GM23338 (cell line): ENCODE results near the gene MYOZ1. TPM values are rescaled to one million over a fixed set of nuclear protein-coding genes. Genes with fewer than 3 reads are reported as not detected.

Experiments used
- ATAC-seq: fragments of 200-7000 bp; cut with Tn5 transposase; 3 replicates; pipeline ENCODE4 v1.9.1; 2020
- DNase-seq: peaks from one replicate; pipeline ENCODE4 v3.0.0-alpha.2; 2015; ENCODE audit warnings: low spot score
- H2AFZ ChIP-seq: fragments of 200-600 bp; sonication (generic); 2 replicates; pipeline ENCODE4 v1.8.0; 2016; ENCODE audit warnings: antibody characterized with exemption, mild to moderate bottlenecking, moderate library complexity
- H3F3A ChIP-seq: fragments of 200-600 bp; sonication (generic); replicated peaks from 2 replicates; pipeline ENCODE4 v1.8.0; 2017; ENCODE audit warnings: antibody characterized with exemption, mixed run types, low read depth
- H3K27ac ChIP-seq: fragments of 200-600 bp; sonication (generic); 2 replicates; pipeline ENCODE4 v1.6.1; 2016; ENCODE audit warnings: low read depth
- H3K27me3 ChIP-seq: fragments of 200-600 bp; sonication (generic); 2 replicates; pipeline ENCODE4 v1.8.0; 2016; ENCODE audit warnings: mild to moderate bottlenecking, mixed run types, moderate library complexity; ENCODE audit not compliant: insufficient read depth
- H3K36me3 ChIP-seq: fragments of 200-600 bp; sonication (generic); 2 replicates; pipeline ENCODE4 v1.8.0; 2016; ENCODE audit warnings: mild to moderate bottlenecking; ENCODE audit not compliant: insufficient read depth
- H3K4me1 ChIP-seq: fragments of 200-600 bp; sonication (generic); 2 replicates; pipeline ENCODE4 v1.8.0; 2016; ENCODE audit warnings: mild to moderate bottlenecking, moderate library complexity; ENCODE audit not compliant: insufficient read depth
- H3K4me2 ChIP-seq: fragments of 200-600 bp; sonication (generic); 2 replicates; pipeline ENCODE4 v1.7.1; 2017; ENCODE audit warnings: mixed run types
- H3K4me3 ChIP-seq: fragments of 200-600 bp; sonication (generic); 2 replicates; pipeline ENCODE4 v1.6.1; 2016; ENCODE audit warnings: mixed run types
- H3K79me2 ChIP-seq: fragments of 200-600 bp; sonication (generic); replicated peaks from 2 replicates; pipeline ENCODE4 v1.8.0; 2017; ENCODE audit warnings: mild to moderate bottlenecking; ENCODE audit not compliant: insufficient read depth
- H3K9me2 ChIP-seq: fragments of 200-600 bp; sonication (generic); 2 replicates; pipeline ENCODE4 v1.8.0; 2017; ENCODE audit not compliant: insufficient read depth
- H4K20me1 ChIP-seq: fragments of 200-600 bp; sonication (generic); replicated peaks from 2 replicates; pipeline ENCODE4 v1.8.0; 2017; ENCODE audit warnings: mild to moderate bottlenecking; ENCODE audit not compliant: insufficient read depth
- H3K27ac Mint-ChIP-seq: 2 replicates; pipeline ENCODE4 v1.8.0; 2020; ENCODE audit warnings: inconsistent platforms, mild to moderate bottlenecking, moderate library complexity, mixed read lengths
- H3K27me3 Mint-ChIP-seq: 3 replicates; pipeline ENCODE4 v1.8.0; 2022; ENCODE audit warnings: low read depth, mild to moderate bottlenecking, moderate library complexity, mixed read lengths, inconsistent platforms; ENCODE audit not compliant: insufficient read depth, poor library complexity
- H3K36me3 Mint-ChIP-seq: 3 replicates; pipeline ENCODE4 v1.8.0; 2021; ENCODE audit warnings: low read depth, mild to moderate bottlenecking, inconsistent platforms, moderate library complexity, mixed read lengths
- H3K4me1 Mint-ChIP-seq: 3 replicates; pipeline ENCODE4 v1.8.0; 2020; ENCODE audit warnings: mild to moderate bottlenecking, inconsistent platforms, mixed read lengths
- H3K4me3 Mint-ChIP-seq: 3 replicates; pipeline ENCODE4 v1.8.0; 2021; ENCODE audit warnings: moderate library complexity, mild to moderate bottlenecking, inconsistent platforms, mixed read lengths
- H3K9me3 Mint-ChIP-seq: 3 replicates; pipeline ENCODE4 v1.8.0; 2020; ENCODE audit warnings: moderate library complexity, mild to moderate bottlenecking, inconsistent platforms, mixed read lengths
- CREB1 ChIP-seq: fragments of 250-450 bp; sonication (Bioruptor Pico); IDR thresholded peaks from 2 replicates; pipeline ENCODE4 v1.5.0; 2020; ENCODE audit warnings: low read depth, mild to moderate bottlenecking, moderate library complexity
- ETS1 ChIP-seq: IDR thresholded peaks from 2 replicates; pipeline ENCODE4 v1.6.1; 2016; ENCODE audit warnings: antibody characterized with exemption
- EZH2 ChIP-seq: fragments of 200-600 bp; sonication (generic); IDR thresholded peaks from one replicate; pipeline ENCODE4 v1.8.0; 2017; ENCODE audit warnings: antibody characterized with exemption, mild to moderate bottlenecking, low read depth; ENCODE audit not compliant: unreplicated experiment
- EZH2phosphoT487 ChIP-seq: fragments of 200-600 bp; sonication (generic); IDR thresholded peaks from one replicate; pipeline ENCODE4 v1.8.1; 2018; ENCODE audit warnings: antibody characterized with exemption; ENCODE audit not compliant: unreplicated experiment
- JUNB ChIP-seq: IDR thresholded peaks from one replicate; pipeline ENCODE4 v1.6.1; 2016; ENCODE audit warnings: antibody characterized with exemption; ENCODE audit not compliant: unreplicated experiment
- NANOG ChIP-seq: IDR thresholded peaks from 2 replicates; pipeline ENCODE4 v1.6.1; 2016; ENCODE audit warnings: antibody characterized with exemption, borderline replicate concordance
- POLR2AphosphoS5 ChIP-seq: IDR thresholded peaks from 2 replicates; pipeline ENCODE4 v1.6.1; 2016; ENCODE audit warnings: antibody characterized with exemption, low read depth
- STAT1 ChIP-seq: IDR thresholded peaks from one replicate; pipeline ENCODE4 v1.6.1; 2016; ENCODE audit warnings: antibody characterized with exemption; ENCODE audit not compliant: unreplicated experiment
- ZNF114 ChIP-seq: fragments of 250-450 bp; sonication (Bioruptor Pico); IDR thresholded peaks from 2 replicates; pipeline ENCODE4 v1.5.0; 2020; ENCODE audit warnings: mild to moderate bottlenecking, moderate library complexity
- ZNF331 ChIP-seq: fragments of 250-450 bp; sonication (Bioruptor Pico); IDR thresholded peaks from 2 replicates; pipeline ENCODE4 v1.5.0; 2020; ENCODE audit warnings: low read depth, mild to moderate bottlenecking, moderate library complexity
- polyA plus RNA-seq: library from polyadenylated mRNA; unstranded; fragments of >200 nt; fragmentation: Nextera tagmentation; extraction: Ambion mirVana; gene quantifications from 2 replicates; pipeline ENCODE4 v1.2.1, GENCODE V29; 2016
- total RNA-seq: library from RNA; depleted of rRNA; stranded (reverse); fragments of >200 nt; shearing (Covaris generic); gene quantifications from 2 replicates; pipeline ENCODE4 v1.2.3, GENCODE V29; 2014
- TF ChIP-seq, protein P1 (sequence below): IDR thresholded peaks from one replicate; pipeline ENCODE4 v1.6.1; 2018; ENCODE audit warnings: antibody characterized with exemption; ENCODE audit not compliant: unreplicated experiment
- TF ChIP-seq, protein P2 (sequence below), 2 experiments: fragments of 200-600 bp in 1 of 2; sonication (generic) in 1 of 2; conservative IDR thresholded peaks; 2 replicates each; pipeline versions ENCODE4 v1.5.1 to v1.6.1; 2016 to 2017; ENCODE audit warnings: antibody characterized with exemption in 2 of 2, low read depth in 2 of 2, mild to moderate bottlenecking in 2 of 2, moderate library complexity in 1 of 2

The MYOZ1 gene
- total and polyA plus RNA-seq, 2 experiments from 2014 or later: 2.4 to 2.7 TPM

DNA sequence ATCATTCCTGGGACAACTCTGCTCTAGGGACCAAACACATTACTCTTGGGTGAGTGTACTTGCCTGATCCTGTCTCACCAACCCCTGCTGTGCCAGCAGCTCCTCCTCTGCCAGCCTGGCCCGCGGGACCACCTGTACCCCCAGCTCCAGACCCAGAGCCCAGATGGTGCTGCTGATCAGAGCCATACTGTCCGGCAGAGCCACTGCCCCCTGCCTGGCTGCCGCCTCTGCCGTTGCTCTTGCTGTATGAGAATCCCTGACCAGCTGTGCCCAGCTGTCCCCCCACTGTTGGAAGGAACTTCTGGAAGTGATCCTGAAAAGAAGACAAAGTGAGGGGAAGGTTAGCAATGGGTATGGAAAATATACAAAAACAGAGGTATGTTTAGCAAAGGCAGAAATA lies 6.9 kb downstream of the MYOZ1 start (continued):
- TF ChIP-seq, protein P1, sequence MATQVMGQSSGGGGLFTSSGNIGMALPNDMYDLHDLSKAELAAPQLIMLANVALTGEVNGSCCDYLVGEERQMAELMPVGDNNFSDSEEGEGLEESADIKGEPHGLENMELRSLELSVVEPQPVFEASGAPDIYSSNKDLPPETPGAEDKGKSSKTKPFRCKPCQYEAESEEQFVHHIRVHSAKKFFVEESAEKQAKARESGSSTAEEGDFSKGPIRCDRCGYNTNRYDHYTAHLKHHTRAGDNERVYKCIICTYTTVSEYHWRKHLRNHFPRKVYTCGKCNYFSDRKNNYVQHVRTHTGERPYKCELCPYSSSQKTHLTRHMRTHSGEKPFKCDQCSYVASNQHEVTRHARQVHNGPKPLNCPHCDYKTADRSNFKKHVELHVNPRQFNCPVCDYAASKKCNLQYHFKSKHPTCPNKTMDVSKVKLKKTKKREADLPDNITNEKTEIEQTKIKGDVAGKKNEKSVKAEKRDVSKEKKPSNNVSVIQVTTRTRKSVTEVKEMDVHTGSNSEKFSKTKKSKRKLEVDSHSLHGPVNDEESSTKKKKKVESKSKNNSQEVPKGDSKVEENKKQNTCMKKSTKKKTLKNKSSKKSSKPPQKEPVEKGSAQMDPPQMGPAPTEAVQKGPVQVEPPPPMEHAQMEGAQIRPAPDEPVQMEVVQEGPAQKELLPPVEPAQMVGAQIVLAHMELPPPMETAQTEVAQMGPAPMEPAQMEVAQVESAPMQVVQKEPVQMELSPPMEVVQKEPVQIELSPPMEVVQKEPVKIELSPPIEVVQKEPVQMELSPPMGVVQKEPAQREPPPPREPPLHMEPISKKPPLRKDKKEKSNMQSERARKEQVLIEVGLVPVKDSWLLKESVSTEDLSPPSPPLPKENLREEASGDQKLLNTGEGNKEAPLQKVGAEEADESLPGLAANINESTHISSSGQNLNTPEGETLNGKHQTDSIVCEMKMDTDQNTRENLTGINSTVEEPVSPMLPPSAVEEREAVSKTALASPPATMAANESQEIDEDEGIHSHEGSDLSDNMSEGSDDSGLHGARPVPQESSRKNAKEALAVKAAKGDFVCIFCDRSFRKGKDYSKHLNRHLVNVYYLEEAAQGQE: no peak
- TF ChIP-seq ZNF114 (CRISPR knock-in tag) (no peak), CREB1 (CRISPR knock-in tag) (no peak), STAT1 (no peak), JUNB (no peak), ETS1 (no peak), ZNF331 (no peak), POLR2AphosphoS5 (no peak), EZH2phosphoT487 (no peak)

GRCh38 chr10:73629165-73629564 lies 12.1 kb downstream of the MYOZ1 start:
- Mint-ChIP-seq H3K4me1 (peaks cover 4% of the 10 kb centered on the region; the same call in 1 of the 3 replicates), H3K36me3 (no peaks in the 10 kb centered on the region), H3K4me3 (no peak overlapping the region), H3K9me3 (no peaks in the 10 kb centered on the region), H3K27ac (no peak overlapping the region), H3K27me3 (peaks cover 8% of the 10 kb centered on the region)
- Histone ChIP-seq H3K36me3 (no peaks in the 10 kb centered on the region), H3K27me3 (no peaks in the 10 kb centered on the region), H3K9me2 (no peaks in the 10 kb centered on the region), H3F3A (peaks cover 11% of the 10 kb centered on the region; the same call in 1 of the 2 replicates), H2AFZ (no peak overlapping the region), H3K79me2 (peaks cover 20% of the 10 kb centered on the region), H3K4me1 (no peaks in the 10 kb centered on the region), H3K4me2 (no peak overlapping the region), H3K27ac (no peak overlapping the region), H3K4me3 (no peak overlapping the region), H4K20me1 (no peaks in the 10 kb centered on the region)
- ATAC-seq (no peak), DNase-seq (no peak)
- TF ChIP-seq EZH2phosphoT487: no peak
- TF ChIP-seq ZNF114 (CRISPR knock-in tag): no peak
- TF ChIP-seq, protein P2, sequence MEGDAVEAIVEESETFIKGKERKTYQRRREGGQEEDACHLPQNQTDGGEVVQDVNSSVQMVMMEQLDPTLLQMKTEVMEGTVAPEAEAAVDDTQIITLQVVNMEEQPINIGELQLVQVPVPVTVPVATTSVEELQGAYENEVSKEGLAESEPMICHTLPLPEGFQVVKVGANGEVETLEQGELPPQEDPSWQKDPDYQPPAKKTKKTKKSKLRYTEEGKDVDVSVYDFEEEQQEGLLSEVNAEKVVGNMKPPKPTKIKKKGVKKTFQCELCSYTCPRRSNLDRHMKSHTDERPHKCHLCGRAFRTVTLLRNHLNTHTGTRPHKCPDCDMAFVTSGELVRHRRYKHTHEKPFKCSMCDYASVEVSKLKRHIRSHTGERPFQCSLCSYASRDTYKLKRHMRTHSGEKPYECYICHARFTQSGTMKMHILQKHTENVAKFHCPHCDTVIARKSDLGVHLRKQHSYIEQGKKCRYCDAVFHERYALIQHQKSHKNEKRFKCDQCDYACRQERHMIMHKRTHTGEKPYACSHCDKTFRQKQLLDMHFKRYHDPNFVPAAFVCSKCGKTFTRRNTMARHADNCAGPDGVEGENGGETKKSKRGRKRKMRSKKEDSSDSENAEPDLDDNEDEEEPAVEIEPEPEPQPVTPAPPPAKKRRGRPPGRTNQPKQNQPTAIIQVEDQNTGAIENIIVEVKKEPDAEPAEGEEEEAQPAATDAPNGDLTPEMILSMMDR (conservative IDR thresholded peaks at IDR 0.05; ENCODE audit: low read depth in 2 of 2): no peak
- TF ChIP-seq ZNF331: no peak
- TF ChIP-seq ETS1: no peak
- no peak for TF ChIP-seq POLR2AphosphoS5
- TF ChIP-seq EZH2: no peak
- TF ChIP-seq JUNB: no peak
- no peak for TF ChIP-seq NANOG
